Mucosa of stomach (tissue), 1 donor: ENCODE results near the gene PSD4.

ENCODE experiments used
- H3K27me3 ChIP-seq: one replicate; pipeline ENCODE4 v1.7.0; 2013; ENCODE audit warnings: mild to moderate bottlenecking, low read length; ENCODE audit not compliant: control insufficient read depth, insufficient read depth
- H3K36me3 ChIP-seq: one replicate; pipeline ENCODE4 v1.7.0; 2013; ENCODE audit warnings: low read length; ENCODE audit not compliant: control insufficient read depth, insufficient read depth
- H3K4me1 ChIP-seq: one replicate; pipeline ENCODE4 v1.7.0; 2013; ENCODE audit warnings: mild to moderate bottlenecking, low read length; ENCODE audit not compliant: control insufficient read depth, insufficient read depth
- H3K4me3 ChIP-seq: one replicate; pipeline ENCODE4 v1.7.0; 2013; ENCODE audit warnings: low read length
- H3K9ac ChIP-seq: one replicate; pipeline ENCODE4 v1.7.0; 2013; ENCODE audit warnings: mild to moderate bottlenecking, low read length, moderate library complexity
- H3K9me3 ChIP-seq: one replicate; pipeline ENCODE4 v1.7.0; 2013; ENCODE audit warnings: mild to moderate bottlenecking, low read length, moderate library complexity; ENCODE audit not compliant: control insufficient read depth
- donor health status: Pancreatic carcinoma.

The PSD4 gene

GRCh38 chr2:113175736-113176695 is 2.2 kb downstream of the PSD4 start:
- no peak overlapping the region for H3K9ac ChIP-seq
- H3K4me1 ChIP-seq = peaks cover 38% of the 10 kb centered on the region
- no peaks in the 10 kb centered on the region for H3K36me3 ChIP-seq
- H3K4me3 ChIP-seq = no peak overlapping the region
- no peaks in the 10 kb centered on the region for H3K27me3 ChIP-seq
- H3K9me3 ChIP-seq = no peaks in the 10 kb centered on the region

GRCh38 chr2:113176696-113177355 is 3.1 kb downstream of the PSD4 start:
- Histone ChIP-seq H3K4me1 (peaks cover 44% of the 10 kb centered on the region), H3K36me3 (no peaks in the 10 kb centered on the region), H3K4me3 (no peak overlapping the region), H3K9ac (no peak overlapping the region), H3K9me3 (no peaks in the 10 kb centered on the region), H3K27me3 (no peaks in the 10 kb centered on the region)

GRCh38 chr2:113178069-113178746 is 4.4 kb downstream of the PSD4 start:
- no peak overlapping the region for H3K9ac ChIP-seq
- H3K36me3 ChIP-seq = no peaks in the 10 kb centered on the region
- H3K9me3 ChIP-seq = no peaks in the 10 kb centered on the region
- H3K27me3 ChIP-seq = no peaks in the 10 kb centered on the region
- peaks cover 36% of the 10 kb centered on the region for H3K4me1 ChIP-seq
- H3K4me3 ChIP-seq = no peak overlapping the region

- H3K9ac ChIP-seq = no peak overlapping the region
- H3K9me3 ChIP-seq = no peaks in the 10 kb centered on the region
- peaks cover 29% of the 10 kb centered on the region for H3K4me1 ChIP-seq
- H3K4me3 ChIP-seq = no peak overlapping the region
- H3K36me3 ChIP-seq = no peaks in the 10 kb centered on the region
- H3K27me3 ChIP-seq = no peaks in the 10 kb centered on the region
These were observed 5.1 kb downstream of the PSD4 start for GRCh38 chr2:113178891-113179290.

GRCh38 chr2:113179446-113180045 is 5.8 kb downstream of the PSD4 start:
- Histone ChIP-seq H3K9ac (no peak overlapping the region), H3K36me3 (no peaks in the 10 kb centered on the region), H3K4me1 (peaks cover 23% of the 10 kb centered on the region), H3K4me3 (no peak overlapping the region), H3K27me3 (no peaks in the 10 kb centered on the region), H3K9me3 (no peaks in the 10 kb centered on the region)

GRCh38 chr2:113180131-113180946 is 6.6 kb downstream of the PSD4 start:
- H3K27me3 ChIP-seq = no peaks in the 10 kb centered on the region
- H3K9ac ChIP-seq = no peak overlapping the region
- H3K9me3 ChIP-seq = no peaks in the 10 kb centered on the region
- H3K4me3 ChIP-seq = no peak overlapping the region
- H3K36me3 ChIP-seq = no peaks in the 10 kb centered on the region
- H3K4me1 ChIP-seq = peaks cover 21% of the 10 kb centered on the region

GRCh38 chr2:113181258-113182051 is 7.7 kb downstream of the PSD4 start:
- no peaks in the 10 kb centered on the region for H3K9me3 ChIP-seq
- H3K4me3 ChIP-seq = no peak overlapping the region
- H3K9ac ChIP-seq = peak overlapping the region; percentile 30
- peaks cover 29% of the 10 kb centered on the region for H3K4me1 ChIP-seq
- no peaks in the 10 kb centered on the region for H3K36me3 ChIP-seq
- no peaks in the 10 kb centered on the region for H3K27me3 ChIP-seq

GRCh38 chr2:113182471-113183260 is 8.9 kb downstream of the PSD4 start:
- H3K27me3 ChIP-seq = no peaks in the 10 kb centered on the region
- no peak overlapping the region for H3K4me3 ChIP-seq
- no peaks in the 10 kb centered on the region for H3K36me3 ChIP-seq
- peaks cover 29% of the 10 kb centered on the region for H3K4me1 ChIP-seq
- H3K9me3 ChIP-seq = no peaks in the 10 kb centered on the region
- no peak overlapping the region for H3K9ac ChIP-seq

GRCh38 chr2:113183264-113183663 is 9.5 kb downstream of the PSD4 start:
- no peak overlapping the region for H3K4me3 ChIP-seq
- no peak overlapping the region for H3K9ac ChIP-seq
- no peaks in the 10 kb centered on the region for H3K9me3 ChIP-seq
- H3K27me3 ChIP-seq = no peaks in the 10 kb centered on the region
- H3K36me3 ChIP-seq = no peaks in the 10 kb centered on the region
- peaks cover 29% of the 10 kb centered on the region for H3K4me1 ChIP-seq

- Histone ChIP-seq H3K36me3 (no peaks in the 10 kb centered on the region), H3K4me1 (peaks cover 25% of the 10 kb centered on the region)
These were observed 9.9 kb downstream of the PSD4 start for GRCh38 chr2:113183703-113184102.

More at GRCh38 chr2:113183703-113184102, 9.9 kb downstream of the PSD4 start:
- Histone ChIP-seq H3K9ac (no peak overlapping the region), H3K9me3 (no peaks in the 10 kb centered on the region), H3K4me3 (no peak overlapping the region), H3K27me3 (no peaks in the 10 kb centered on the region)
